ENCODE measurements around the gene F10. TPM values are rescaled to one million over a fixed set of nuclear protein-coding genes. Genes with fewer than 3 reads are reported as not detected.

The F10 gene
- polyA plus RNA-seq, 1 donor from 2014 or later, result not detected

- TF ChIP-seq MXI1 (conservative IDR thresholded peaks at IDR 0.05; ENCODE audit: poor library complexity, severe bottlenecking) (no peak), POLR2AphosphoS5 (IDR thresholded peaks at IDR 0.05) (no peak), TAF1 (IDR thresholded peaks at IDR 0.05; ENCODE audit: low read depth) (no peak), CTCF (IDR thresholded peaks at IDR 0.05; ENCODE audit: poor library complexity, severe bottlenecking) (no peak), SMC3 (conservative IDR thresholded peaks at IDR 0.05; ENCODE audit: poor library complexity) (no peak), REST (IDR thresholded peaks at IDR 0.05; ENCODE audit: borderline replicate concordance) (no peak), RAD21 (conservative IDR thresholded peaks at IDR 0.05) (no peak)
- Histone ChIP-seq H3K27ac (ENCODE audit: low read length) (no peak overlapping the region), H4K20me1 (ENCODE audit: insufficient read depth) (no peaks in the 10 kb centered on the region), H3K4me3 (ENCODE audit: low read length) (no peak overlapping the region), H3K79me2 (replicated peaks; ENCODE audit: insufficient read depth, low read length) (no peaks in the 10 kb centered on the region), H3K27me3 (ENCODE audit: insufficient read depth, low read depth, low read length) (no peaks in the 10 kb centered on the region), H3K9me2 (ENCODE audit: insufficient read depth, low read length) (no peaks in the 10 kb centered on the region), H3K4me2 (ENCODE audit: low read length) (no peak overlapping the region), H3K36me3 (ENCODE audit: insufficient read depth, low read length) (no peaks in the 10 kb centered on the region), H2AFZ (ENCODE audit: low read depth, low read length) (no peak overlapping the region), H3K9ac (ENCODE audit: low read length) (no peak overlapping the region), H3F3A (ENCODE audit: insufficient read depth, low read length, poor library complexity, severe bottlenecking) (no peaks in the 10 kb centered on the region), H3K9me3 (ENCODE audit: low read length) (no peaks in the 10 kb centered on the region)
These were observed 21.1 kb downstream of the F10 start for GRCh38 chr13:113143466-113144254.

GRCh38 chr13:113144255-113144629, 21.6 kb downstream of the F10 start:
- no peak overlapping the region for H3K4me2 ChIP-seq (ENCODE audit: low read length)
- H3K36me3 ChIP-seq (ENCODE audit: insufficient read depth, low read length), result no peaks in the 10 kb centered on the region
- H3K27me3 ChIP-seq (ENCODE audit: insufficient read depth, low read depth, low read length), result no peaks in the 10 kb centered on the region
- TF ChIP-seq MXI1 (conservative IDR thresholded peaks at IDR 0.05; ENCODE audit: poor library complexity, severe bottlenecking) (no peak), SMC3 (conservative IDR thresholded peaks at IDR 0.05; ENCODE audit: poor library complexity) (no peak), TAF1 (IDR thresholded peaks at IDR 0.05; ENCODE audit: low read depth) (no peak), CTCF (IDR thresholded peaks at IDR 0.05; ENCODE audit: poor library complexity, severe bottlenecking) (no peak), RAD21 (conservative IDR thresholded peaks at IDR 0.05) (no peak), POLR2AphosphoS5 (IDR thresholded peaks at IDR 0.05) (no peak), EZH2 (IDR thresholded peaks at IDR 0.05; ENCODE audit: borderline replicate concordance, insufficient read depth, low read length, poor library complexity, severe bottlenecking) (no peak), REST (IDR thresholded peaks at IDR 0.05; ENCODE audit: borderline replicate concordance) (no peak), EP300 (conservative IDR thresholded peaks at IDR 0.05; ENCODE audit: poor library complexity, severe bottlenecking) (no peak)
- no peak overlapping the region for H3K9ac ChIP-seq (ENCODE audit: low read length)
- H3K27ac ChIP-seq (ENCODE audit: low read length), result no peak overlapping the region
- no peaks in the 10 kb centered on the region for H3K9me2 ChIP-seq (ENCODE audit: insufficient read depth, low read length)
- H4K20me1 ChIP-seq (ENCODE audit: insufficient read depth), result no peaks in the 10 kb centered on the region
- no peaks in the 10 kb centered on the region for H3F3A ChIP-seq (ENCODE audit: insufficient read depth, low read length, poor library complexity, severe bottlenecking)
- H2AFZ ChIP-seq (ENCODE audit: low read depth, low read length), result no peak overlapping the region
- no peaks in the 10 kb centered on the region for H3K9me3 ChIP-seq (ENCODE audit: low read length)
- no peaks in the 10 kb centered on the region for H3K79me2 ChIP-seq (replicated peaks; ENCODE audit: insufficient read depth, low read length)
- H3K4me3 ChIP-seq (ENCODE audit: low read length), result no peak overlapping the region

Data from neural cell (in vitro differentiated cells).